Aorta (tissue), 5 donors: Measurements from ENCODE around the gene MITF. TPM values are rescaled to one million over a fixed set of nuclear protein-coding genes. Genes with fewer than 3 reads are reported as not detected.

Experiments used
- ATAC-seq: fragments of 200-7000 bp; cut with Tn5 transposase; one replicate; pipeline ENCODE4 v1.9.1; 2022; ENCODE audit warnings: moderate library complexity; ENCODE audit not compliant: low FRiP score
- DNase-seq, 2 donors: peaks; one replicate each; pipeline ENCODE4 v3.0.0-alpha.2; 2020
- H3K27ac ChIP-seq, 2 donors: one replicate each; pipeline ENCODE4 v1.5.1; 2013; ENCODE audit warnings: low read length in 2 of 2, mild to moderate bottlenecking in 2 of 2, moderate library complexity in 2 of 2, control low read depth in 1 of 2, inconsistent platforms in 1 of 2, low read depth in 1 of 2
- H3K27me3 ChIP-seq, 2 donors: one replicate each; pipeline ENCODE4 v1.6.1; 2013; ENCODE audit warnings: control low read depth in 1 of 2, low read length in 1 of 2, mild to moderate bottlenecking in 1 of 2, moderate library complexity in 1 of 2; ENCODE audit not compliant: insufficient read depth in 2 of 2, control insufficient read depth in 1 of 2
- H3K36me3 ChIP-seq, 2 donors: one replicate each; pipeline ENCODE4 v1.6.1; 2013; ENCODE audit warnings: control low read depth in 1 of 2, low read length in 1 of 2, mild to moderate bottlenecking in 1 of 2; ENCODE audit not compliant: insufficient read depth in 2 of 2, control insufficient read depth in 1 of 2
- H3K4me1 ChIP-seq, 2 donors: one replicate each; pipeline ENCODE4 v1.6.1; 2013; ENCODE audit warnings: low read length in 2 of 2, control low read depth in 1 of 2, mild to moderate bottlenecking in 1 of 2, moderate library complexity in 1 of 2; ENCODE audit not compliant: insufficient read depth in 2 of 2, control insufficient read depth in 1 of 2
- H3K4me3 ChIP-seq, 2 donors: one replicate each; pipeline ENCODE4 v1.5.1; 2013; ENCODE audit warnings: low read length in 2 of 2, control low read depth in 1 of 2, mild to moderate bottlenecking in 1 of 2
- H3K9me3 ChIP-seq: one replicate; pipeline ENCODE4 v1.6.1; 2013; ENCODE audit warnings: mild to moderate bottlenecking, low read length; ENCODE audit not compliant: control insufficient read depth
- WGBS, 2 donors: extraction: QIAGEN DNeasy Blood & Tissue Kit; methylation state at CpG; one replicate each; pipeline ENCODE4 v1.1.7; 2013; 5-methylcytosine and 5-hydroxymethylcytosine counted together
- intact Hi-C, 2 donors: fragments of 100-400 bp; cut with DNase I; formaldehyde crosslinking; loops; one replicate each; pipeline versions ENCODE4 v1.14.2 to v1.15.0; 2022
- polyA plus RNA-seq, 2 donors: library from polyadenylated mRNA; stranded (reverse); fragments of 200-250 nt; gene quantifications; one replicate each; pipeline ENCODE4 v1.2.3, GENCODE V29; 2013
- total RNA-seq, 2 donors: library from RNA; stranded (reverse); fragmentation: NEBNext Ultra II Directional; extraction: Animal tissue kit (Norgen Biotek cat#: 25700); gene quantifications; one replicate each; pipeline ENCODE4 v1.2.1, GENCODE V29; 2021
- donor health status: healthy with polysubstance abuse.
- donor health status: Bipolar disorder and iron deficiency.
- donor health status: DM: no; HTN: no; CAD: no.
- donor health status: DM: no; HTN: no; CAD: no.
- donor health status: DM: yes; HTN: yes; CAD: no.

Gene MITF
- total and polyA plus RNA-seq, 4 donors, result 4.1 to 30.5 (median 17.4) TPM

- no peaks in the 10 kb centered on the region for H3K27me3 ChIP-seq
- no peaks in the 10 kb centered on the region for H3K4me1 ChIP-seq
- ATAC-seq (no peak), DNase-seq (no peak)
- no peaks in the 10 kb centered on the region for H3K36me3 ChIP-seq
- 95 to 97% methylated on average over 5 of the region's 5 CpGs for WGBS, 2 donors
- no peak overlapping the region for H3K27ac ChIP-seq
- no peaks in the 10 kb centered on the region for H3K9me3 ChIP-seq
- intact Hi-C loops, result loop anchor here in 1 of 2 donors (5.0 kb wide), 1 partner anchor 33 kb away; no protein-coding TSS in a partner anchor
- no peak overlapping the region for H3K4me3 ChIP-seq
Measured at GRCh38 chr3:69869643-69870042, 130.4 kb downstream of the MITF start.

- DNase-seq (no peak), ATAC-seq (no peak)
- intact Hi-C loops, result no loop called here
- WGBS, 2 donors, result 91% methylated on average over 2 of the region's 2 CpGs
- Histone ChIP-seq H3K27ac (no peak overlapping the region), H3K4me3 (no peak overlapping the region), H3K27me3 (no peaks in the 10 kb centered on the region), H3K9me3 (no peaks in the 10 kb centered on the region), H3K36me3 (no peaks in the 10 kb centered on the region), H3K4me1 (no peaks in the 10 kb centered on the region)
Measured at GRCh38 chr3:69871251-69871650, 132.0 kb downstream of the MITF start.

GRCh38 chr3:69871868-69872267 lies 132.6 kb downstream of the MITF start:
- DNase-seq (no peak), ATAC-seq (no peak)
- no peaks in the 10 kb centered on the region for H3K9me3 ChIP-seq
- 89 to 91% methylated on average over 3 of the region's 3 CpGs for WGBS, 2 donors
- H3K36me3 ChIP-seq, result no peaks in the 10 kb centered on the region
- H3K27ac ChIP-seq, result no peak overlapping the region
- no peak overlapping the region for H3K4me3 ChIP-seq
- H3K4me1 ChIP-seq, result no peaks in the 10 kb centered on the region
- intact Hi-C loops, result no loop called here
- no peaks in the 10 kb centered on the region for H3K27me3 ChIP-seq

- Histone ChIP-seq H3K4me3 (no peak overlapping the region), H3K27ac (no peak overlapping the region), H3K36me3 (no peaks in the 10 kb centered on the region), H3K4me1 (no peaks in the 10 kb centered on the region), H3K27me3 (no peaks in the 10 kb centered on the region), H3K9me3 (no peaks in the 10 kb centered on the region)
- DNase-seq, result no peak
- intact Hi-C loops, result no loop called here
- ATAC-seq, result no peak
- 77 to 82% methylated on average over 4 of the region's 4 CpGs for WGBS, 2 donors
Measured at GRCh38 chr3:69872783-69873378, 133.6 kb downstream of the MITF start.

- Histone ChIP-seq H3K36me3 (no peaks in the 10 kb centered on the region), H3K4me1 (no peaks in the 10 kb centered on the region), H3K4me3 (no peak overlapping the region), H3K27ac (no peak overlapping the region), H3K9me3 (no peaks in the 10 kb centered on the region), H3K27me3 (no peaks in the 10 kb centered on the region)
- ATAC-seq, result no peak
- intact Hi-C loops, result no loop called here
- DNase-seq, result no peak
- WGBS, 2 donors, result 93 to 94% methylated on average over 9 of the region's 9 CpGs
Measured at GRCh38 chr3:69876073-69876472, 136.8 kb downstream of the MITF start.

GRCh38 chr3:69878254-69878653 lies 139.0 kb downstream of the MITF start:
- Histone ChIP-seq H3K4me3 (no peak overlapping the region), H3K36me3 (no peaks in the 10 kb centered on the region), H3K27ac (no peak overlapping the region), H3K27me3 (no peaks in the 10 kb centered on the region), H3K9me3 (no peaks in the 10 kb centered on the region), H3K4me1 (no peaks in the 10 kb centered on the region)
- DNase-seq (no peak), ATAC-seq (no peak)
- 94 to 97% methylated on average over 3 of the region's 3 CpGs for WGBS, 2 donors
- intact Hi-C loops, result no loop called here

- DNase-seq, result no peak
- no peaks in the 10 kb centered on the region for H3K4me1 ChIP-seq
- no peaks in the 10 kb centered on the region for H3K9me3 ChIP-seq
- WGBS, 2 donors, result 97% methylated on average over 14 of the region's 14 CpGs
- H3K36me3 ChIP-seq, result no peaks in the 10 kb centered on the region
- H3K4me3 ChIP-seq, result no peak overlapping the region
- intact Hi-C loops, result no loop called here
- H3K27ac ChIP-seq, result no peak overlapping the region
- no peak for ATAC-seq
- H3K27me3 ChIP-seq, result no peaks in the 10 kb centered on the region
Measured at GRCh38 chr3:69879051-69879450, 139.8 kb downstream of the MITF start.

GRCh38 chr3:69880069-69880640 lies 140.9 kb downstream of the MITF start:
- H3K27me3 ChIP-seq, result no peaks in the 10 kb centered on the region
- no peak overlapping the region for H3K4me3 ChIP-seq
- ATAC-seq (no peak), DNase-seq (no peak)
- no peaks in the 10 kb centered on the region for H3K9me3 ChIP-seq
- peaks cover 0 to 2% of the 10 kb centered on the region in 2 donors for H3K4me1 ChIP-seq
- peaks cover 0 to 2% of the 10 kb centered on the region in 2 donors for H3K36me3 ChIP-seq
- 95% methylated on average over 4 of the region's 4 CpGs for WGBS, 2 donors
- intact Hi-C loops, result no loop called here
- no peak overlapping the region for H3K27ac ChIP-seq

- Histone ChIP-seq H3K4me1 (peaks cover 0 to 3% of the 10 kb centered on the region in 2 donors), H3K27me3 (no peaks in the 10 kb centered on the region), H3K9me3 (no peaks in the 10 kb centered on the region), H3K27ac (no peak overlapping the region), H3K4me3 (no peak overlapping the region), H3K36me3 (peaks cover 0 to 2% of the 10 kb centered on the region in 2 donors)
- DNase-seq (no peak), ATAC-seq (no peak)
- intact Hi-C loops, result no loop called here
- WGBS, 2 donors, result 12 to 20% methylated on average over 1 of the region's 1 CpG
Measured at GRCh38 chr3:69881051-69881450, 141.8 kb downstream of the MITF start.
